Spleen (tissue), 7 donors: ENCODE results near the gene MTPN.

Experiments used
- CTCF ChIP-seq, 11 experiments: fragments of 200-600 bp in 7 of 11; fragments of 450-650 bp in 4 of 11; sonication (generic) in 4 of 11; IDR thresholded peaks in 8 of 11; conservative IDR thresholded peaks in 3 of 11; 1 replicate in 7 of 11; 2 replicates in 4 of 11; pipeline versions ENCODE4 v1.4.0 to v1.8.0; 2016 to 2021; ENCODE audit warnings: antibody characterized with exemption in 11 of 11, inconsistent platforms in 4 of 11, mild to moderate bottlenecking in 1 of 11
- POLR2A ChIP-seq, 3 donors: fragments of 450-650 bp; IDR thresholded peaks; one replicate each; pipeline ENCODE4 v1.5.1; 2017; ENCODE audit warnings: antibody characterized with exemption in 3 of 3, mild to moderate bottlenecking in 1 of 3
- donor health status: DM: no; HTN: no; CAD: no; lungs with moderate emphysema.
- donor health status: DM: no; HTN: no; CAD: no.
- donor health status: DM: no; HTN: no; CAD: no.

GRCh38 chr7:135910393-135911036, 66.6 kb downstream of the MTPN start:
- TF ChIP-seq CTCF (IDR thresholded peaks at IDR 0.05 in 8 of 11, conservative IDR thresholded peaks at IDR 0.05 in 3 of 11) (no peak), POLR2A (IDR thresholded peaks at IDR 0.05) (no peak)
